GM11168 (cell line): ENCODE data around the gene LDHA.

ENCODE experiments used
- in situ Hi-C: fragments of 300-500 bp; cut with MboI; formaldehyde crosslinking; loops from one replicate; pipeline ENCODE4 v1.12.0; 2022; ENCODE audit warnings: low sequenced_read_pairs; ENCODE audit not compliant: unreplicated experiment

LDHA gene

DNA sequence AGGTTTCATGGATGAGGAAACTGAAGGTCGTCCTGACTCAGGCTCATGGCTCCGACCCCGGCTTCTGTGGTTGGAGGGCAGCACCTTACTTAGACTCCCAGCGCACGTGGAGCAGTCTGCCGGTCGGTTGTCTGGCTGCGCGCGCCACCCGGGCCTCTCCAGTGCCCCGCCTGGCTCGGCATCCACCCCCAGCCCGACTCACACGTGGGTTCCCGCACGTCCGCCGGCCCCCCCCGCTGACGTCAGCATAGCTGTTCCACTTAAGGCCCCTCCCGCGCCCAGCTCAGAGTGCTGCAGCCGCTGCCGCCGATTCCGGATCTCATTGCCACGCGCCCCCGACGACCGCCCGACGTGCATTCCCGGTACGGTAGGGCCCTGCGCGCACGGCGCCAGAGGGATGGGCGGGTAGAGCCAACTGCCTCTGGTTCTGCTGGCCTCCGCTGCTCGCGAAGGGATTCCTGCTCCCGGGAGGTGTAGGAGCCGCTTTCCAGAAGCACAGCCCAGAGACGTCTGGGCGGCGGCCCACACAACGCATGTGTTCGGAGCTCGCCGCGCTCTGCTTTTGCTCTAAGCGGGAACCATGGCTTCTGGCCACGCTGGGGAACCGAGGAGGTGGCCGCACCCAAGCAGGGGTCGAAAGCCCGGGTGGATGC is at the start of gene LDHA:
Gene LDHA, plus strand, starts transcription at position 289 of the 653 bp plus-strand sequence. CDS start 2,280 bp downstream, outside the sequence.
- in situ Hi-C loops, result no loop called here

DNA sequence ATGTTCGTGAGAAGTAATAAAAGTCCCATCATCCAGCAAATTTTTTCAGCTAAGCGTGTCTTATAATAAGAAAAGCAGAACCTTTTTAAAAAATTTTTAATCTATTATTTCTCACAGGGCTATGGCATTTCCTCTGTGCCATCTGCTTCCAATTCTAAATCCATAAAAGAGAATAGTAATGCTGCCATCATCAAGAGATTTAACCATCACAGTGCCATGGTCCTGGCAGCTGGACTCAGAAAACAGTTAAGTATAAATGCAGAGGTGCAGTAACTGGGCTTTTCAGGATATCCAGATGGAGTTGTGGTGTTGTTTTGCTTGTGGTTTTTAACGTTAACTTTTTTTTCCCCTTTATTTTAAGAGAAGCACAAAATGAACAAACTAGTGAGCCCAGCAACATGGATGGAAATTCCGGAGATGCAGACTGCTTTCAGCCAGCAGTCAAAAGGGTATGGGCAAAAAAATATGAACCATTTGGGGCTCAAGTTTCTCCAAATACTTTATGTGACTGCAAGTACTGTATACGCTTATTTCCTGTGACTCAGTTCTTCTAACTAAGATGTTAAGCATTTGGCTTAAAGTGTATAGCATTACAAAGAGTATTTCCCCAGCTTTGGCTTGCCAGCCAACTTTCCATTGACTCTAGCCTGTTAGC is 46.8 kb upstream of the LDHA start:
- in situ Hi-C loops, result no loop called here

DNA sequence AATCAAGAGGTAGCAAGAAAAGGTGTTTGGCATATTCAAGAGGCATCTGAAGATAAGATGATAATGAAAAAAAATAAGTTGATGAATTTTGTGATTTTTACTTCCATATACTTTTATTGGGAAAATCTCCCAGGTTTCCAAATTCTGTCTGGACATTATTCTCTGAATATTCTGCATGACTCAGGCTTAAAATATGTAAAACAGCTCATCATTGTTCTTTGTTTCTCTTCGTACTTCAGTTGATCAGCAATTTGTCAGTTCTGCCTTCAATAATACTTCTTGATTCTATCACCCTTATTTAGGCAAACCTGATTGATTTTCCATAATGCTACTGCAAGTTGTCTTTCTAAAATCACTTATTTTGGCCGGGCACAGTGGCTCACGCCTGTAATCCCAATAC is 41.8 kb upstream of the LDHA start:
- in situ Hi-C loops, result no loop called here

DNA sequence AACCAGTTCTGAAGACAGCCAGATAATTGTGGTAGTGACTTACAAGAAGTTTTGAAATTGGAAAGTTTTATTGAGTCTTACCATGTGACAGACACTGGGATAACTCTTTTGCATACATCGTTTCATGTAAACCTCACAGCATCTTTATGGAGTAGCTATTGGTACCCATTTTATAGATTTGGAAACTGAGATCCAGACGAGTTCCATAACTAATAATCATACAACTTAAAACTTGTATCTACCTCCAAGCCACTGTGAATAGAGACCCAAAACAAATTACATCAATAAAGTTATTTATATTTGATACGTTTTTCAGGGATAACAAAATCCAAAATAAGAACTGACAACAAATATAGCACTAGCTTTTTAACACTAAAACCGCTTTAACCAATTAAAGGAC is 35.7 kb upstream of the LDHA start:
- in situ Hi-C loops, result no loop called here

DNA sequence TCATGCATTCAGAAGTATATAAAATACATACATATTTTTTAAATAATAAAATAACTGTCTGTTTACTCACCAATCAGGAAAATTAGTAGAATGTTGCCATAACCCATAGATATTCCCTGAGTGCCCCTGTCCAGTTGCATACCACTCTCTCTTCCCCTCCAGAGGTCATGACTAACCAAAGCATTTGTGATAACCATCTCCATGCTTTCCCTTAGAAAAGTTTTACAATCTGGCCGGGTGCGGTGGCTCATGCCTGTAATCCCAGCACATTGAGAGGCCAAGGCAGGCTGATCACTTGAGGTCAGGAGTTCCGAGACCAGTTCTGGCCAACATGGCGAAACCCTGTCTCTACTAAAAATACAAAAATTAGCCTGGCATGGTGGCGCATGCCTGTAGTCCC is 33.2 kb upstream of the LDHA start:
- in situ Hi-C loops, result no loop called here

DNA sequence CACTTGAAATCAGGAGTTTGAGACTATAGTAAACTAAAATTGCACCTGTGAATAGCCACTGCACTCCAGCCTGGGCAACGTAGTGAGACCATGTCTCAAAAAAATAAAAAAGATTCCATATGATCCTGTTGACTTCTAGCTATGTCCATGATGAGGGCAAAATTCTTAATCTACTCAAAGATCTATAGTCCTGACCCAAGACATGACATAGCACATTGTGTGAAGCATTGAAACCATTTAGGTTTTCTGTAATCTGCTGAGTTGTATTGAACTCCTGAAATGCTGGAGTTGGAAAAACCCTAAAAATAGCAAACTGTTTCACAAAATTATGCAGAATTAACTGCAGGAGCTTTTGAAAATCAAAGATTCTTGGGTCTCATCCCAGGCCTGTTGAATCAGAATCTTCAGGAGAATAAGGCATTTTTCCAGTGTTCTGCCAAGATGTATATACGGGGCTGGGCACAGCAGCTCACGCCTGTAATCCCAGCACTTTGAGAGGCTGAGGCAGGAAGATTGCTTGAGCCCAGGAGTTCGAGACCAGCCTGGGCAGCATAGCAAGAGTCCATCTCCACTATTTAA is 29.8 kb upstream of the LDHA start:
- in situ Hi-C loops, result no loop called here

DNA sequence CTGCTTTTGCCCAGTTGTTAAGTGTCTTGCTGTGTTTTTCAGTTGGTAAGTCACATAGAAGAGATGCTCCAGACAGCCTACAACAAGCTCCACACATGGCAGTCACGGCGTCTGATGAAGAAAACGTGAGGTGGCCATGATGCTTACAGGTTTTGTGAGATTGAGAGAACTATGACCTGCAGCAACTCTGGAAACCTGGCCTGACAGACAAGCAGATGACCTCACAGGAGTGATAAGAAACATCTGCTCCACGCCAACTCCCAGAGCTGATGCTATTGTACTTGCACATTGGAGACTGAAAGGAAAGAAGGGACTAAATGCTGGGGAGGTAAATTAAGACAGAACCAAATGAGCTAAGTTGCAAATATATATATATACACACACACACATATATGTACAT is 28.6 kb upstream of the LDHA start:
- in situ Hi-C loops, result no loop called here

DNA sequence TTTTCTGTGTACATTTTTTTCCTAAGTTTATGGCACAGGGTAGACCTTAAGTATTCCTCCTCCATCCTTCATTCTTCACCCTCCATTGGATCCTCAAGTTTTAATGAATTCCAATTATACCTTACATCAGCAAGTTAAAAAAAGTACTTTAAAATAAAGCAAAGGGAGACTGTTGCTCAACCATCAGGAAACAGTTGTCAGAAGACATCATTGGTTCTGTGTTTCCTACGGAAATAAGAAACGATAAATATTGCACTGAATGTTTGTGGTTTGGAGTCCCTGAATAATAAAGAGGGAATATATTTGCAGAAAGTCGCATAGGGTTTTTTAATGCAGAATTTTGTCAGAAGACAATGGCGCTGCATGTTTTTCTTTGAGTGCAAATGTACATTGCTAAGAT is 28.1 kb upstream of the LDHA start:
- in situ Hi-C loops, result no loop called here

DNA sequence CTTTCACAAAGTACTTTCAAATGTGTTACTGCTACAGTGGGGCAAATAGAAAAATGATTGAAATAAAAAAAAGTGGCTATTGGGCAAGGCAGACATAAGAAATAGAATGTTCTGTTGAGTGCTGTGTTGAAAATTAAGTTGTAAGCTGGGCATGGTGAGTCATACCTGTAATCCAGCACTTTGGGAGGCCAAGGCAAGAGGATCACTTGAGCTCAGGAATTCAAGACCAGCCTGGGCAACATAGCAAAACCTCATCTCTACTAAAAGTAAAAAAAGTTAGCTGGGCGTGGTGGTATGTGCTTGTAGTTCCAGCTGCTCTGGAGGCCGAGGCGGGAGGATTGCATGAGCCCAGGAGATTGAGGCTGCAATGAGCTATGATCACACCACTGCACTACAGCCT is 26.9 kb upstream of the LDHA start:
- in situ Hi-C loops, result no loop called here

DNA sequence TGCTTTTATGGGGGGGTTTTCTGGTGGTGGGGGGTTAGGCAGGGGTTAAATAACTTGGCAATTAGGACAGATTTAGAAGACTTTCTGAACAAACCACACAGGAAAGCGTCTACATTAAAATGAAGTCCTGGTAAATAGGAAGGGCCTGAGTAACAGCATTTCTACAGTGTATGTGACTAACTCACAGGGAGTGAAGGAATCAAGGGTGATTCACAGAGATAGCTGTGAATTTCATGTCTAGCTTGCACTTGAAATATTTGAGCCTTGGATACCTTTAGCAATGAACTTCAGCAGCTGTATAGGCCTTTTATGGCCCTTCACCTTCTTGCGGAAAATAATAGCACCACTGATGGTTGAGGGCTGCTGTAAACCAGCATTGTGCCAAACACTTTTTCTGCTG is 26.1 kb upstream of the LDHA start:
- in situ Hi-C loops, result no loop called here

DNA sequence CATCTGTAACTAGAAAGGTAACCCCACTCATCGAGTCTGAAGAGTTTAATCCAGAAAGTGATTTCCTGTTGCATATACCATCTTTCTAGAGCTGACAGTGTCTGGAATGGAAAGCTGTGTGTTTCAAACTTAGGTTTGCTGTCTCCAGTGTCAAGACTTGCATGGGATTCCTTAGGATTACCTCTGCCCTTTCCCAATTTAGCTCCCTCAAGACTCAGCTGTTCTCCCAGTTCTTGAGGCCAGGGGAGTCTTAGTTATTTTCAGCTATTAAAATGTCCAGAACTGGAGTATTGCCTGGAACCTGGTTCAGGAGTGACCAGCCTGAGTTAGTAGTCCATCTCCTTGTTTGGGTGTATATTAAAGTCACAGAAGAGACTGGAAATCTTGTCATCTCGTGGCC is 25.0 kb upstream of the LDHA start:
- in situ Hi-C loops, result no loop called here

DNA sequence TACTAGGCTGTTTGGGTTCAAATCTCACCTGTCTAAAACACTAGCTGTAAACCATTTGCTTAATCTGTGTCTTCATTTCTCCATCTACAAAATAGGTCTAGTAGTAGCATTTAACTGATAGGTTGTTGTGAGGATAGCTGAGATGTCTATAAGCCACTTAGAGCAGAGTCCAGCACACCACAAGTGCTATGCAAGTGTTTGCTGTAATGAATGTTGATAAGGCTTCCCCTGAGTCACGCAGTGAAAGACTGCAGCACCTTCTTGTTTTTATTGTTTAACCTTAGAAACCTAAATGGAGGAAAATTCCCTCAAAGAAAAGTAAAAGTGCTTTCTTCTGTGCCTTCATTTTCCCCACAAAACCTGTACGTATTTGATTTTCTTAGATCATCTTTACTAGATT is 23.1 kb upstream of the LDHA start:
- in situ Hi-C loops, result no loop called here

DNA sequence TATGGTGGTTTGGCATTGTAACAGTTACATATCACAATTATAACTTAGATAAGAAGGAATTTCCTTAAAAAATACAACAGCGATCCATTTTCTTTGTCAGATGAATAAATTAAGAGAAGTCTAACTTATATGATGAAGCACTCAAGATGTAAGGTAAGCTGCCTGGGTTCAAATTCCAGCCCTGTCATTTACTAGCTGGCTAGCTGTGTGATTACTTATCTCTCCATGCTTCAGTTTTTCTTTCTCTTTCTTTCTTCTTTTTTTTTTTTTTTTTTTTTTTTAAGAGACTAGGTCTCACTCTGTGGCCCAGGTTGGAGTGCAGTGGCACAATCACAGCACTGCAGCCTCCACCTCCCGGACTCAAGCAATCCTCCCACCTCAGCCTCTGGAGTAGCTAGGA is 22.2 kb upstream of the LDHA start:
- in situ Hi-C loops, result no loop called here

DNA sequence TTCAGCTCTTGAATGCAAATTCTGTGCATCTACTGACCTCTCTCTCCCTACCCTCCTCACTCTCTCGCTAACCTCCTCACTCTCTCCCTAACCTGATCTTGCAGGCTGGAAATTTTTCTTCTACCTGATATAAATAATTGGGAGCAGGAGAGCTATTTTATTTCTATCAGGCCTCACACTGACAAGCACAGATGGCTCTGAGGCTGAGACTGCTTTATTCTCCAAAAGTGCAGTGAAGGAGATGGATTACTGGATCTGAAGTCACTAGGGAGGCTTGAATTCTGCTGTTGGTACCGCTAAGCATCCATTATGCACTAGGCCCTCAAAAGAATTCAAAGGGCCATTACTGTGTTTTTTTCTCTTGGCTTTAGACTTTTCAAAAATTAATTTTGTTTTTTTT is 19.4 kb upstream of the LDHA start:
- in situ Hi-C loops, result no loop called here

DNA sequence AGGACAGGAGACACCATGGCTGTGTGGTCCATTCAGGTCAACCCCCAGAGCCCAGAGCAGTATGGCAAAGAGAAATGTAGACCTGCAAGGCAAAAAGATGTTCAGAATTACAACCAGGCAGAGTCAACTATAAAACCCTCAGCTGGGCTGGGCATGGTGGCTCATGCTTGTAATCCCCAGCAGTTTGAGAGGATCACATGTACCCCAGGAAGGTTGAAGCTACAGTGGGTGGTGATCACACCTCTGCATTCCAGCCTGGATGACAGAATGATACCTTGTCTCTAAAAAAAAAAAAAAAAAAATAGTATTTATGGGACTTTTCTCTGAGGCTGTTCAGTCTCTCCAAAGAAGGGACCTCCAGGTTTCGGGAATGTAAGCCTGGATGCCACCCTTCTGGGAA is 18.4 kb upstream of the LDHA start:
- in situ Hi-C loops, result no loop called here

DNA sequence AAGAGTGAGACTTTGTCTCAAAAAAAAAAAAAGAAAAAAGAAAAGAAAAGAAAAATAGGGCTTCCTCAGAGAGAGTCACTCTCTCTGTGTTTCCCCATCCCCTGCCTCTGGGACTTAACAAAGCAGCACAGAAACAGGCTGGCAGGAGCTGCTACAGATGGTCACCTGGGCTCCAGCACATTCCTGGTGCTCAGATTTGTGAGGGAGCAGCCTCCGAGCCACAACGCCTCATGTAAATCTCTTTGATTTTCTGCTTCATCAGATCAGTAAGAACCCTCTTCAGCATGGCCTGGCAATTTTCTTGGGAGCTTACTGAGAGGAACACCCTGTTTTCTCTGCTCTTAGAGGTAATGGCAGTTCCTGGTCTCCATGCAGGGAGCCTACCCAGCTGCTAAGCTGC is 15.2 kb upstream of the LDHA start:
- in situ Hi-C loops, result no loop called here

DNA sequence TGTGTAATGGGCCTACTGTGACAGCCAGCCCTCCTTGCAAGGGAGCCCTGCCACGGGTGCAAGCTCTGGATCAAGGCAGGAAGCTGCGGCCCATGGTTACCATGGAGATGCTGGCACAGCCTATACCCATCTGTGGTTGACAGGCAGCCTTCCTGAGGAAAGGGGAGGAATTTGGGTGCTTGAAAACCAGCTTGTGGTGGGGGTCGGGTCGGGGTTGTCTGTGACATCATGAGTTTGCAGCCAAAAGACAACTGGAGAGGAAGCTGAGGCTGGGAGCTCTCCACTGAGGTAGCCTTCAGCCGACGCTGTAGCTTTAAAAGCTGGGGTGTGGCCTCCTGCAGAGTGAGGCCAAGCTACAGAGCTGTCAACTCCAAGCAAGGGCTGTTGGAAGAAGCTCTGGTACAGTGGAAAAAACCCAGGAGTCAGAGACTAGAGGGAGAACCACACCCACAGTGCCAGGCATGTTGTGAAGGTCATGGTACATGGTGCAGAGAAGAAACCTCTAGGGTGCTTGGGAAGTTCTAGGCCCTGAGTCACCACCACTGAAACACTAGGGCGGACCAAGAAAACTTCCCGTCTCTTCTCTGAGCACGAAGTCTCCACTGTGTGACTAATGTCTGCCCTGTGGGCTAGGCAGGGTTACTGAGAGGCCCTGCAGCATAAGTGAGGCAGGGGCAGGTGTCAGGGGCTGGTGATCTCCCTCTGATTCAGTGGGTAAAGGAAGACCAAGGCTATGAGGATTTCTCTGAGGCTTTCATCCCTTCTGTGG is 10.8 kb upstream of the LDHA start:
- in situ Hi-C loops, result no loop called here

DNA sequence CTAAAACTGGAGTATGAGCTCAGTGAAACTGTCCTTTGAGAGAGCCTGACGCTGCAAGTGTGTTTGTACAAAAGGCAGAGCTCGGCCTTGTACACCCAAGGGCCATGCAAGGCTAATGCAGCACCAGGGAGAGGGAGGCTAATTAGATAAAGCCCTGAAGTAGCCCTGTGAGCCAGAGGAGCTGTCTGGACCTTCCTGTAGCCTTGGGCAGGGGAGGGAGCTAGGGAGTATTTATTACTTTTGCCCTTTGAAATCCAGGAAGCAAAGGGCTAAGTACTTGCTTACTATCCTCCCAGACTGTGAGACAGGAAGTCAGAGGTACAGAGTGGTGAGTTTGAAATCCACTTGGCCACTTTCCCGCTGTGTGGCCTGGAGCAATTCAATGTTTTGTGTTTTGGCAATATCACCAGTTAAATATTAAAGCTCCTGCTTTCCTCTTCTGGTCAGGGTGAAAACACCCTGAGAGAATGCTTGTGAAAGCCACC is 10.2 kb upstream of the LDHA start:
- in situ Hi-C loops, result no loop called here

DNA sequence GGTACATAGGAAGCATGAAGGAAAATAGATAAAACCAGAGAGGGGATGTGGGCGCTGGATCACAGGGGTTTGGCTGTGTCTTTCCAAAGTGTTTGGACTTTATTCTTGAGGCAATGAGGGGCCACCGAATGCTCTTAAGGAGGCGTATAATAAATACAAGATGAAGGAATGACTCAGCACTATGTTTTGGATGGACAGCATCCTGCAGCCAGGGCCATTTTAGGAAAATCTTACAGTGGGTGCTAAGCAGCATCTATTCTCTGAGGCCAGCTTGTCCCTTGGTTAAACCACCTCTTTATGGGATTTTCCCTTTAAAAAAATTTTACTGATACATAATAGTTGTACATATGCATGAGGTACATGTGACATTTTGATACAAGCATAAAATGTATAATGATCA is 4.3 kb upstream of the LDHA start:
- in situ Hi-C loops, result no loop called here

DNA sequence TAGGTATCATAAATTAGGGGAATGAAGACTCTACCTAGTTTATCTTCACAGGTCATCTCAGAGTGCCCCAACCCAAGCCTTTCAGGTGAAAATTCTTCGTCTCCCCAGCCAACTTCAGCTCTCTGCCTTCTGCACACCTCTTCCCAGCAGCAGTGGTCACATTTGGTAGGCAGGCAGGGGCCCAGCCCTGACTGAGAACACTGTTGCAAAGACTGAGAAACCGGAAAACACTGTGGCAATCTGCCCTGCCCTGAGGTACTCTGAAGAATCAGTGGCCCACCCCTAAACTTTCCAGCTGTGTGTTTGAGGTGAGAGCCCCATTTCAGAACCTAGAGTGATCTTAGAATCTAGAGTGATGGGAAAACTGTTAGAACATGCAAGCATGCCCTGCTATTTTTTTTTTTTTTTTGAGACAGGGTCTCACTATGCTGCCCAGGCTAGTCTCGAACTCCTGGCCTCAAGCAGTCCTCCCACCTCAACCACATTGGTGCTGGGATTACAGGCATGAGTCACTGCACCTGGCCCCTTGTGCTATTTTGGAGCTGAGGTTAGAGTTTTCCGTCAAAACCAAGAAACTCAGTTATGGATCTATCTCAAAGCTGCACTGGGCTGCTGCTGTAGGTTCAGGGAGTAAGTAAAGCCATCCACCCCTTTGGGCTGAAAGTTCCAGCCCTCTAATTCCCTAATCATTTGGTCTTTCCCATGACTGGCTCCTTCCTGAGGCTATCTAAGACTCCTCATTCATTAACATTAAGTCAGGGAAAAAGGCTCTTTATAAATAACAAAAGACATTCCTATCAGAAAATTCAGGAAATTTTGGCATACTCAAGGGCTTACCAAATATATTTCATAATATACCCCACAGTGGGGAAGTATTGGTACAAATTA is 1.7 kb upstream of the LDHA start:
- in situ Hi-C loops, result no loop called here
